ENCODE results near the gene PRSS57.
A peak's percentile ranks its signal among the peaks of the same experiment; 100 is the strongest.
"Not testable (repeated sequence)": the region's sequence is repeated elsewhere in the genome, so short reads cannot be mapped to it uniquely, and the experiment has no call there.

Gene PRSS57

GRCh38 chr19:688992-689391, 6.3 kb downstream of the PRSS57 start:
- no peak for DNase-seq

GRCh38 chr19:688214-688613, 7.0 kb downstream of the PRSS57 start:
- DNase-seq, result no peak

DNA sequence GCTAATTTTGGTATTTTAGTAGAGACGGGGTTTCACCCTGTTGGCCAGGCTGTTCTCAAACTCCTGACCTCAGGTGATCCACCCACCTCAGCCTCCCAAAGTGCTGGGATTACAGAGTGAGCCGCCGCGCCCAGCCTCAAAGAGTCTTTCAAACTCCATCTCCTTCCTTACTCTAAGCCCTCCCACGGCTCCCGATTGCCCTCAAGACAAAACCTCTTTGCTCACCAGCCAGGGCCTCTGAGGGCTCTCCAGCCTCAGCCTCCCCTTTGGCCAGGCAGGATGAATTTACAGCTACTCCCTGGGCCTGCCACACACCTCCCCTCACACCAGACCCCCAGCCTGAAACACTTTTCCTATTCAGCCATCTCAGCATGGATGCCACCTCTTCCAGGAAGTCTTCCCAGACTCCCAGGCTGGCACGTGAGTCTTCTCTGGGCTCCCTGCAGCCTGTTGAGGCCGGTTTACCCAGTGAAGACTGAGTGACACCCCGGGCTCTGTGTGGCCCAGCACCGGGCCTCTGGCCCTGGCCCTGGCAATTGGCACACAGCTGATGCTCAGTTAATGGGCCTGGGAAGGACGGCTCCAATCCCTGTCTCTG, 7.6 kb downstream of the PRSS57 start:
- no peak for DNase-seq

GRCh38 chr19:686589-687297, 8.5 kb downstream of the PRSS57 start:
- no peak for DNase-seq

- DNase-seq, result no peak
Observed at GRCh38 chr19:685454-685931, 9.8 kb downstream of the PRSS57 start.

DNA sequence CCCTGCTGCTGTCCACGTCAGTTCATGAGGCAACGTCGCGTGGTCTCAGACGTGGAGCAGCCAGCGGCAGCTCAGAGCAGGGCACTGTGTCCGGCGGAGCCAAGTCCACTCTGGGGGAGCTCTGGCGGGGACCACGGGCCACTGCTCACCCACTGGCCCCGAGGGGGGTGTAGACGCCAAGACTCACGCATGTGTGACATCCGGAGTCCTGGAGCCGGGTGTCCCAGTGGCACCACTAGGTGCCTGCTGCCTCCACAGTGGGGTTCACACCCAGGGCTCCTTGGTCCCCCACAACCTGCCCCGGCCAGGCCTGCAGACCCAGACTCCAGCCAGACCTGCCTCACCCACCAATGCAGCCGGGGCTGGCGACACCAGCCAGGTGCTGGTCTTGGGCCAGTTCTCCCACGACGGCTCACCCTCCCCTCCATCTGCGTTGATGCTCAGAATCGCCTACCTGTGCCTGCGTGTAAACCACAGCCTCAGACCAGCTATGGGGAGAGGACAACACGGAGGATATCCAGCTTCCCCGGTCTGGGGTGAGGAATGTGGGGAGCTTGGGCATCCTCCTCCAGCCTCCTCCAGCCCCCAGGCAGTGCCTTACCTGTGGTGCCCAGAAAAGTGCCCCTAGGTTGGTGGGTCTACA, 12.5 kb downstream of the PRSS57 start:
- no peak for DNase-seq

DNA sequence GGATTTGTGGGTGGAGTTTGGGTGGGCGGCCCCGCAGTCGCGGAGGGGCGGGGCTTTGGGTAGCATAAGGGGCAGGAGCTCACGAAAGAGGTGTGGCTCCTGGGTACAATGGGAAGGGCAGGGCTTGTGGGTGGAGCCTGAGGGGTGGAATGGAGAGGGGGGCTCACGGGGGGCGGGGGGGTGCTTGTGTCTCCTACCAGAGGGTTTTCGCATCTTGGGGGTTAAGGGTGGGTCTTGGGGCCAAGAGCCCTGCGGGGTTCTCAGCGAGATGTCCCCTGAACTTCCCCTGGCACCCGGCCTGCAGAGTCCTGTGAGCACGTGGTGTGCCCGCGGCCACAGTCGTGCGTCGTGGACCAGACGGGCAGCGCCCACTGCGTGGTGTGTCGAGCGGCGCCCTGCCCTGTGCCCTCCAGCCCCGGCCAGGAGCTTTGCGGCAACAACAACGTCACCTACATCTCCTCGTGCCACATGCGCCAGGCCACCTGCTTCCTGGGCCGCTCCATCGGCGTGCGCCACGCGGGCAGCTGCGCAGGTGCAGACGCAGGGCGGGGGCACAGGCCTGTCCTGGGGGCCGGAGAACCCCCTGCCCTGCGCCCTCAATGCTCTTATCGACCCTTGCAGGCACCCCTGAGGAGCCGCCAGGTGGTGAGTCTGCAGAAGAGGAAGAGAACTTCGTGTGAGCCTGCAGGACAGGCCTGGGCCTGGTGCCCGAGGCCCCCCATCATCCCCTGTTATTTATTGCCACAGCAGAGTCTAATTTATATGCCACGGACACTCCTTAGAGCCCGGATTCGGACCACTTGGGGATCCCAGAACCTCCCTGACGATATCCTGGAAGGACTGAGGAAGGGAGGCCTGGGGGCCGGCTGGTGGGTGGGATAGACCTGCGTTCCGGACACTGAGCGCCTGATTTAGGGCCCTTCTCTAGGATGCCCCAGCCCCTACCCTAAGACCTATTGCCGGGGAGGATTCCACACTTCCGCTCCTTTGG, 13.9 kb downstream of the PRSS57 start:
- DNase-seq, result peak; percentile 88

DNA sequence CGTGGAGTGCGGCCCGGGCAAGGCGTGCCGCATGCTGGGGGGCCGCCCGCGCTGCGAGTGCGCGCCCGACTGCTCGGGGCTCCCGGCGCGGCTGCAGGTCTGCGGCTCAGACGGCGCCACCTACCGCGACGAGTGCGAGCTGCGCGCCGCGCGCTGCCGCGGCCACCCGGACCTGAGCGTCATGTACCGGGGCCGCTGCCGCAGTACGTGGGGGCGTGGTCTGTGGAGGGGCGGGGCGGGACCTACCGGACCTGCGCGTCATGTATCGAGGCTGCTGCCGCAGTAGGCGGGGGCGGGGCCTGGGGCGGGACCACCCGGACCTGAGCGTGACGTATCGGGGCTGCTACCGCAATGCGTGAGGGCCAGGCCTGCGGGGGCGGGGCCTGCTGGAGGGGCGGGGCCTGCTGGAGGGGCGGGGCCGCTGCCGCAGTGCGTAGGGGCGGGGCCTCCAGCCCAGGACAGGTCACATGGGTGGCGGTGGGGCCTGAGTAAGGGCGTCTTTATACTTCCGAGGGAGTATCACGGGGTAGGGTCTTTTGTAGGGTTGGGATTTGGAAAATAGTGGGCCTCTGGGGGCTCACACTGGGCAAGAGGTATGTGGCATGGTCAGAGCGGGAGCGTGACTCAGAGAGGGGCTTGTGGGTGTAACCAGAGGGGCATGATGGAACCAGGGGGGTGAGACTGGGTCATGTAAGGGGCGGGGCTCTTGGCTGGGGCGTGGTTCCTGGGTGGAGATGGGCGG, 14.8 kb downstream of the PRSS57 start:
- peak; percentile 100 for DNase-seq

DNA sequence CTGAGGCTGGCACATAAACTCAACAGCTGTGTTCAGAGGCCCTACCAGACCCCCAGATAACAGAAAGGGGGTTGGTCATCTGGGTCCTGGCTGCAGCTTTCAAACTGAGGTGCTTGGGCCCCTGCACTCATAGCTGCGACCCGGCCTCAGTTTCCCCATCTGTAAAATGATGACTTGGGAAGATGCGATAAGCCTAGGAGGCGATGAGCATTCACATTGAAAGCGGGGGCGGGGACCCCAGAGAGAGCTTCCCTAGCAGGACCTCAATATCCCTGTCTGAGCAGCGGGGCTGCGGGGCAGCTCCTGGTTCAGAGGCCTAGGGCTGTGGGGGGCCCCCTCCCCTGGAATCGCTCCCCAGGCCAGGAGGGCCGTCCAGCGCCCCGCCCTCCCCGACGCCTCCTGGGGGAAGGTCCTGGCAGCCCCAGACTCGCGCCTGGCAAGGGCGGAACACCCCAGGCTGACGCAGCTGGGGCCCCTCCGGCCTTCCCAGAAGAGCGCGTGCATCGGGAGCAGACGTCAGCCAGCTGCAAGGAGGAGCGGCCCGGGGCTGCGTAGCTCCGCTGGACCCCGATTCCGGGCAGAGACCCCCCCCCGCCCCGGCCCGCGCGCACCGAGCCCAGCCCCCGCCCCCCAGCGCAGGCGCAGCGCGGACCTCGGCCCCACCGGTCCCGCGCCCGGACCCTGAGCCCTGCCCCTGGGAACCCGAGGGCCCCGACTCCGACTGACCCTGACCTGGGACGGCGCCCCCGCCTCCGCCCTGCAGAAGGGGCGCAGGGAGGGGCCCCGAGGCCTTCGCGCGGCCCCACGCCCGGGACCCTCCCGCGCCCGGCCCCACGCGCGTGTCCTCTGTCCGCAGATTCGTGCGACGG, 15.6 kb downstream of the PRSS57 start:
- peak; percentile 46 for DNase-seq

DNA sequence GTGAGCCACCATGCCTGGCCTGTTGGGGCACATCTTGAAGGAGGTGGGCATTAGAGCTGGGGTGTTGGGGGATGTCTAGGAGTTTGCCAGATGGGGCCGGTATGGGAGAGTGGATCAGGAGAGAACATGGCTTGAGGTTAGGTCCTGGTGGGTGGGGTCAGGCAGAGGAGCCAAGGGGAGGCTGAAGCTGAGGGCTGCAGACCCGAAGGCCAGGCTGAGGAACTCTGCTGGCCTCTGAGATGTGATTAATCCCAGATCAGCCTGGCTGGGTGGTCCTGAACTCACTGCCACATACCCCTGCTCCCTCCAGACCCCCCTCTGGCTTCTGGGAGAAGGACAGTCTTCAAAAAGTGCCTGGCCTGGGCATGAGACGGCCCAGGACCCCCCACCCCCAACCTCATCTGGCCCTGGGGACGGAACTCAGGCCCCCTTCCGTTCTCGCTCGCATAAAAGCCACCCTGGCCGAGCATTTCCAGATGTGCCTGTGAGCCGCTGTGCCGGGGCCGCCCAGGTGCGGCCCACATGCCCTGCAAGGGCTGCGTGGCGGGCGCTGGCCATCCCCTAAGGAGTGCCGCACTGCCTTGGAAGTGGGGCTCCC, 16.4 kb downstream of the PRSS57 start:
- DNase-seq, result no peak

DNA sequence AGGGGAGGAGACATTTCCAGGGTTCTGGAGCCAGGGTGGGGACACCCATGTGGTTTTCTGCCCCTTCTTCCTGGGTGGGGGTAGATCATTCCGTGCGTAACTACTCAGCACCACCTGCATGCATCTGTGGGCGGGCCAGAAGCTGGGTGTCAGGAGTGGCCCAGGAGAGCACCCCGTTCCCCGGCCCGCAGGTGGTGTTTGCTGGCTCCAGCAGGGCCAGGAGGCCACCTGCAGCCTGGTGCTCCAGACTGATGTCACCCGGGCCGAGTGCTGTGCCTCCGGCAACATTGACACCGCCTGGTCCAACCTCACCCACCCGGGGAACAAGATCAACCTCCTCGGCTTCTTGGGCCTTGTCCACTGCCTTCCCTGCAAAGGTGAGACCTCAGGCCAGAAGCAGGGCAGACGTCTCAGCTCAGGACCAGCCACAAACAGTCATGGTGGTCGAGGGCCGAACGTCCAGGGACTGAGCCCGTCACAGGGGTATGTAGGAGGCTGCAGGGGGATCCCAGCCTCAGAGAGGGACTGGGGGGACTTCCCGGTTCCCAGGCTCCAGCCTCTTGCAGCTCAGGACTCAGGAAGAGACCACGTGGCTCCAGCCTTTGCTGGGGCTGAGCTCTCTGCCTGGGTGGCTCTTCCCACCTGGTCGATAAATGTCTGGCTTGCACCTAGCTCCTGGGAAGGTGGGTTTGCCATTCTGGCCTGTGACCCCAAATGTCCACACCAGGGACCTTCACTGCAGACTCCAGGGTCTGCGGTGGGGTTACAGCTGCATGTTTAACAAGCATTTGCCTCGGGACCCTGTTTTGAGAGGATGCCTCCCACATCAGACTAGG, 17.4 kb downstream of the PRSS57 start:
- DNase-seq, result no peak

GRCh38 chr19:677201-677600, 18.1 kb downstream of the PRSS57 start:
- no peak for DNase-seq

DNA sequence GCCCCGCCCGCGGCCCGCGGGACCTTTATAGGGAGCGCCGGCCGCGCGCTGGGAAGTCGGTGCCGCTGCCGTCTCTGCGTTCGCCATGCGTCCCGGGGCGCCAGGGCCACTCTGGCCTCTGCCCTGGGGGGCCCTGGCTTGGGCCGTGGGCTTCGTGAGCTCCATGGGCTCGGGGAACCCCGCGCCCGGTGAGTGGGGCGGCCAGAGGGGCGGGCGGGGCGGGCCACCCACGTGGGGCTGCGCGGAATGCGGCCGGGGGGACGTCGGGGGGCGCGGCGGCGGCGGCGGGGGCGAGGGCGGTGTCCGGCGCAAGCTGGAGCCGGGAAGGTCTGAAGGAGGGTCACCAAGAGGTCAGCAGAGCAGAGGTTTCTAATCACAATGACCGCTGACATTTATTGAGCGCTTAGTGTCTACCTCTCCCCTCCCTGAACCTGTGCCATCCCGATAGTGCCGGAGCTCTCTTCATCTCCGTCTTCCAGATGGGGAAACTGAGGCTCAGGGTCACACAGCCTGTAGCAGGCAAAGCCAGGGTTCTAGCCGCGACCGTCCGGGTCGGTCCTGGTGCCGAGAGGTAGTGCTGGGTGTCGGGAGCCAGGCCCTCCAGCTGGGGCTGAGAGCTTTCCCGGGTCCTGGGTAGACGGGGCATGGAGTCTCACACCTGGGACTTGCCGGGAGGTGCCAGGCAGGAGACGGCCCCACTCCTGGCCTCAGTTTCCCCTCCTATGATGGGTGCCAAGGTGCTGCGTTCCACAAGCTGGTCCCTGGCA, 18.7 kb downstream of the PRSS57 start, which contains the start of gene FSTL3:
TSS of gene FSTL3 (plus strand) at position 54 of the 767 bp plus-strand sequence. CDS start at position 86, 32 bp downstream.
- DNase-seq, result no peak

- no peak for DNase-seq
Observed at GRCh38 chr19:676007-676338, 19.3 kb downstream of the PRSS57 start.

DNA sequence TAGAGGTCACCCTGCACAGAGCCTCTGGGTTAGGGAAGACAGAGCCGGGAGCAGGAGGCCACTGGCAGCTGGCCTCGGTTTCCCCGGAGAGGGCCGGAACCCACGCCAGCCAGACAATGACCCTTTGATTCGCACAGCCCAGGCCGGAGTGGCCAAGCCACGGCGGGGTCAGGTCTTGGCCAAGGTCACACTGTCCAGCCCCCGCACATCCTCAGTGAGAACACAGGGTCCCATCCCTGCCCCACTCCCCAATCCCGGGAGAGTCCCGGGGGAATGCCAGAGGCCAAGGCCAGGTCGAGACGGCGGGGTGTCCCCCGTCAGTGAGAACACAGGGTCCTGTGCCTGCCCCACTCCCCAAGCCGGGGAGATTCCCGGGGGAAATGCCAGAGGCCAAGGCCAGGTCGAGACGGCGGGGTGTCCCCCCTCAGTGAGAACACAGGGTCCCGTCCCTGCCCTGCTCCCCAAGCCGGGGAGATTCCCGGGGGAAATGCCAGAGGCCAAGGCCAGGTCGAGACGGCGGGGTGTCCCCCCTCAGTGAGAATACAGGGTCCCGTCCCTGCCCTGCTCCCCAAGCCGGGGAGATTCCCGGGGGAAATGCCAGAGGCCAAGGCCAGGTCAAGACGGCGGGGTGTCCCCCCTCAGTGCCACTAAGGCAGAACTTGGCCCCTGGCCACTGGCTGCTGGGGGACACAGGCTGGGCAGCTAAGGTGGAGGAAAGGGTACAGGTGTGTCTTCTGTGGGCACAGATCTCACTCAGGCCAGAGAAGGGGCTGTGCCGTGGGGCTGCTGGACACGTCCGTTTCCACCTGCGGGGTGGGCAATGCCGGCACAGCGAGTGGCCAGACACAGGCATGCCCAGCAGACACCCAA, 20.7 kb downstream of the PRSS57 start:
- DNase-seq, result no peak

DNA sequence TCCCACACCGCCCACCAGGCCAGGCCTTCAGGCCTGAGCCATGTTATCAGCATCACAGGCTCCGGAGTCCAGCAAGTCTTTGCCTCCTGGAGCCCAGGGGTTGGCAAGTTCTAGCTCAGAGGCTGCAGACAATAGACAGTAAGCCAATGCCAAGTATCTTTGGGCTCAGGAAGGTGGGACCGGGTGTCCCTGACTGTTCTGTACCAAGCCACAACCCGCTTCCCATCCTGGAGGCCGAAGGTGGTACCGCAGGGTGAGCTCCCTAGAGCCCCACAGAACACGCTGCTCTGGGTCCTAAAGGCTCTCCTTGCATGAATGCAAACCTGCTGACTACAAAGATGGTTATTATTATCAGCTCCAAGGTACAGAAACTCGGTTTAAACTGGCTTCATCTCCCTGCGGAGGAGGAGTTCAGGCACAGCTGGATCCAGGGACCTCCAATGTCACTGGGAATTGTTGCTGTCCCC, 24.6 kb downstream of the PRSS57 start:
- no peak for DNase-seq

DNA sequence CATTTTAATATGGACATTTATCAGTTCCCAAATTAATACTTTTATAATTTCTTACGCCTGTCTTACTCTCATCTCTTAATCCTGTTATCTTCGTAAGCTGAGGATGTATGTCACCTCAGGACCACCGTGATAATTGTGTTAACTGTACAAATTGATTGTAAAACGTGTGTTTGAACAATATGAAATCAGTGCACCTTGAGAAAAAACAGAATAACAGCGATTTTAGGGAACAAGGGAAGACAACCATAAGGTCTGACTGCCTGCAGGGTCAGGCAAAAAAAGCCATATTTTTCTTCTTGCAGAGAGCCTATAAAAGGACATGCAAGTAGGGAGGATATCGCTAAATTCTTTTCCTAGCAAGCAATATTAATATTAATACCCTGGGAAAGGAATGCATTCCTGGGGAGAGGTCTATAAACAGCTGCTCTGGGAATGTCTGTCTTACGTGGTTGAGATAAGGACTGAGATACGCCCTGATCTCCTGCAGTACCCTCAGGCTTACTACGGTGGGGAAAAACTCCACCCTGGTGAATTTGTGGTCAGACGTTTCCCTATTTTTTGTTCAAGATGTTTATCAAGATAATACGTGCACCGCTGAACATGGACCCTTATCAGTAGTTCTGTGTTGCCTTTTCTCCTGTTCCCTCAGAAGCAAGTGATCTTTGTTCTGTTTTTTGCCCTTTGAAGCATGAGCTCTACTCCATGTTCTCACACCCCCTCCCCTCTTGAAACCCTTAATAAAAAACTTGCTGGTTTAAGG, 26.4 kb downstream of the PRSS57 start:
- DNase-seq, result not testable (repeated sequence)

All from CD4-positive, alpha-beta T cell treated with Interleukin-6 for 4 hours (primary cell).